ENCODE measurements around the gene SDC4.

The SDC4 gene

GRCh38 chr20:45299786-45300185, 48.4 kb downstream of the SDC4 start:
- no peak for DNase-seq (ENCODE audit: low spot score)

GRCh38 chr20:45297786-45298497, 50.3 kb downstream of the SDC4 start:
- DNase-seq (ENCODE audit: low spot score): no peak

- DNase-seq (ENCODE audit: low spot score): no peak
Measured at GRCh38 chr20:45294659-45295058, 53.6 kb downstream of the SDC4 start.

GRCh38 chr20:45294003-45294368, 54.2 kb downstream of the SDC4 start:
- no peak for DNase-seq (ENCODE audit: low spot score)

- peak; percentile 63 for DNase-seq (ENCODE audit: low spot score)
Measured at GRCh38 chr20:45293041-45294002, 54.9 kb downstream of the SDC4 start.

GRCh38 chr20:45292343-45292742, 55.9 kb downstream of the SDC4 start:
- no peak for DNase-seq (ENCODE audit: low spot score)

GRCh38 chr20:45291526-45291925, 56.7 kb downstream of the SDC4 start:
- DNase-seq (ENCODE audit: low spot score): no peak

GRCh38 chr20:45290677-45291355, 57.4 kb downstream of the SDC4 start:
- DNase-seq (ENCODE audit: low spot score): peak; percentile 83

- no peak for DNase-seq (ENCODE audit: low spot score)
Measured at GRCh38 chr20:45289942-45290676, 58.1 kb downstream of the SDC4 start.

GRCh38 chr20:45288860-45289259, 59.4 kb downstream of the SDC4 start:
- no peak for DNase-seq (ENCODE audit: low spot score)

GRCh38 chr20:45288376-45288775, 59.8 kb downstream of the SDC4 start:
- no peak for DNase-seq (ENCODE audit: low spot score)

- DNase-seq (ENCODE audit: low spot score): no peak
Measured at GRCh38 chr20:45283551-45284057, 64.6 kb downstream of the SDC4 start.

GRCh38 chr20:45282700-45283550, 65.3 kb downstream of the SDC4 start:
- DNase-seq (ENCODE audit: low spot score): no peak

- DNase-seq (ENCODE audit: low spot score): no peak
Measured at GRCh38 chr20:45279992-45280391, 68.2 kb downstream of the SDC4 start.

- no peak for DNase-seq (ENCODE audit: low spot score)
Measured at GRCh38 chr20:45275338-45275737, 72.9 kb downstream of the SDC4 start.

Data from SK-N-DZ (cell line).